Mesenchymal stem cell (in vitro differentiated cells and primary cell): ENCODE measurements around the gene CFAP157.
A peak's percentile ranks its signal among the peaks of the same experiment; 100 is the strongest.
"Not testable (repeated sequence)": the region's sequence is repeated elsewhere in the genome, so short reads cannot be mapped to it uniquely, and the experiment has no call there.

Experiments
- DNase-seq: peaks from one replicate; pipeline ENCODE4 v3.0.0-alpha.2; 2013
- H2AFZ ChIP-seq: one replicate; pipeline ENCODE4 v1.6.1; 2013; ENCODE audit warnings: low read depth, mild to moderate bottlenecking, control low read depth, inconsistent platforms, low read length, moderate library complexity
- H2AK5ac ChIP-seq: 2 replicates; pipeline ENCODE4 v1.6.1; 2013; ENCODE audit warnings: low read length, moderate library complexity, mild to moderate bottlenecking, inconsistent platforms; ENCODE audit not compliant: severe bottlenecking
- H2BK120ac ChIP-seq: one replicate; pipeline ENCODE4 v1.6.1; 2013; ENCODE audit warnings: low read depth, mild to moderate bottlenecking, inconsistent platforms, low read length, moderate library complexity
- H2BK12ac ChIP-seq, 2 experiments: one replicate each; pipeline ENCODE4 v1.6.1; 2013; ENCODE audit warnings: inconsistent platforms in 2 of 2, low read length in 2 of 2, mild to moderate bottlenecking in 2 of 2, moderate library complexity in 2 of 2, control low read depth in 1 of 2
- H2BK15ac ChIP-seq: one replicate; pipeline ENCODE4 v1.6.1; 2013; ENCODE audit warnings: mild to moderate bottlenecking, low read depth, inconsistent platforms; ENCODE audit not compliant: poor library complexity, severe bottlenecking
- H2BK5ac ChIP-seq: 2 replicates; pipeline ENCODE4 v1.6.1; 2013; ENCODE audit warnings: low read depth, mild to moderate bottlenecking, low read length, control low read depth, inconsistent platforms; ENCODE audit not compliant: poor library complexity, severe bottlenecking
- H3K14ac ChIP-seq, 2 experiments: one replicate each; pipeline ENCODE4 v1.6.1; 2013; ENCODE audit warnings: inconsistent platforms in 2 of 2, low read length in 2 of 2, control low read depth in 1 of 2, mild to moderate bottlenecking in 1 of 2, moderate library complexity in 1 of 2
- H3K18ac ChIP-seq, 2 experiments: one replicate each; pipeline ENCODE4 v1.6.1; 2013; ENCODE audit warnings: inconsistent platforms in 2 of 2, low read length in 2 of 2, control low read depth in 1 of 2, low read depth in 1 of 2, mild to moderate bottlenecking in 1 of 2
- H3K23ac ChIP-seq, 2 experiments: one replicate each; pipeline ENCODE4 v1.6.1; 2013; ENCODE audit warnings: inconsistent platforms in 2 of 2, low read length in 2 of 2, mild to moderate bottlenecking in 2 of 2, moderate library complexity in 2 of 2, control low read depth in 1 of 2
- H3K27ac ChIP-seq: 2 replicates; pipeline ENCODE4 v1.5.1; 2013; ENCODE audit warnings: mild to moderate bottlenecking, moderate library complexity, low read length, control low read depth, inconsistent platforms; ENCODE audit not compliant: poor library complexity, severe bottlenecking
- H3K27me3 ChIP-seq, 2 experiments: 2 replicates each; pipeline versions ENCODE4 v1.6.1 to v1.7.0; 2013; ENCODE audit warnings: low read length in 2 of 2, mild to moderate bottlenecking in 2 of 2, moderate library complexity in 2 of 2, control low read depth in 1 of 2, inconsistent platforms in 1 of 2; ENCODE audit not compliant: control insufficient read depth in 1 of 2, insufficient read depth in 1 of 2
- H3K36me3 ChIP-seq, 2 experiments: 2 replicates each; pipeline versions ENCODE4 v1.6.1 to v1.7.0; 2013; ENCODE audit warnings: low read length in 2 of 2, control low read depth in 1 of 2, inconsistent platforms in 1 of 2, low read depth in 1 of 2, mild to moderate bottlenecking in 1 of 2; ENCODE audit not compliant: insufficient read depth in 2 of 2, control insufficient read depth in 1 of 2
- H3K4ac ChIP-seq, 2 experiments: one replicate each; pipeline ENCODE4 v1.6.1; 2013; ENCODE audit warnings: inconsistent platforms in 2 of 2, low read length in 2 of 2, mild to moderate bottlenecking in 2 of 2, moderate library complexity in 2 of 2, control low read depth in 1 of 2, low read depth in 1 of 2
- H3K4me1 ChIP-seq: 2 replicates; pipeline ENCODE4 v1.6.1; 2013; ENCODE audit warnings: low read depth, low read length, control low read depth; ENCODE audit not compliant: control insufficient read depth, insufficient read depth
- H3K4me2 ChIP-seq: 2 replicates; pipeline ENCODE4 v1.6.1; 2013; ENCODE audit warnings: low read length, mild to moderate bottlenecking, inconsistent platforms; ENCODE audit not compliant: poor library complexity, severe bottlenecking
- H3K4me3 ChIP-seq, 2 experiments: 2 replicates each; pipeline versions ENCODE4 v1.5.1 to v1.7.0; 2013; ENCODE audit warnings: low read length in 2 of 2, mild to moderate bottlenecking in 2 of 2, control low read depth in 1 of 2, low read depth in 1 of 2; ENCODE audit not compliant: insufficient read depth in 1 of 2
- H3K79me1 ChIP-seq: replicated peaks from 2 replicates; pipeline ENCODE4 v1.6.1; 2013; ENCODE audit warnings: mild to moderate bottlenecking, control low read depth, low read length, inconsistent platforms; ENCODE audit not compliant: poor library complexity, severe bottlenecking
- H3K9ac ChIP-seq: 2 replicates; pipeline ENCODE4 v1.7.0; 2013; ENCODE audit warnings: mild to moderate bottlenecking, low read length, moderate library complexity
- H3K9me3 ChIP-seq: 2 replicates; pipeline ENCODE4 v1.7.0; 2013; ENCODE audit warnings: mild to moderate bottlenecking, low read length; ENCODE audit not compliant: control insufficient read depth
- H4K8ac ChIP-seq: one replicate; pipeline ENCODE4 v1.6.1; 2013; ENCODE audit warnings: inconsistent platforms, mild to moderate bottlenecking, low read length, moderate library complexity
- H4K91ac ChIP-seq: one replicate; pipeline ENCODE4 v1.6.1; 2013; ENCODE audit warnings: mild to moderate bottlenecking, low read length, inconsistent platforms
- WGBS: methylation state at CpG from one replicate; pipeline ENCODE4 v1.1.7; 2013; ENCODE audit warnings: mixed read lengths; 5-methylcytosine and 5-hydroxymethylcytosine counted together

Gene CFAP157

GRCh38 chr9:127755061-127756060, 48.6 kb downstream of the CFAP157 start:
- H4K8ac ChIP-seq = no peak overlapping the region
- no peak overlapping the region for H3K14ac ChIP-seq
- no peak overlapping the region for H3K4me2 ChIP-seq
- no peak overlapping the region for H2BK15ac ChIP-seq
- no peak overlapping the region for H3K4ac ChIP-seq
- no peak overlapping the region for H2AFZ ChIP-seq
- H3K4me1 ChIP-seq = peaks cover 6% of the 10 kb centered on the region
- H2AK5ac ChIP-seq = no peak overlapping the region
- 16% methylated on average over 30 of the region's 61 CpGs for WGBS
- H3K9me3 ChIP-seq = no peaks in the 10 kb centered on the region
- H2BK12ac ChIP-seq = no peak overlapping the region
- no peak overlapping the region for H2BK120ac ChIP-seq
- no peaks in the 10 kb centered on the region for H3K36me3 ChIP-seq
- no peak overlapping the region for H2BK5ac ChIP-seq
- no peak overlapping the region for H4K91ac ChIP-seq
- H3K9ac ChIP-seq = no peak overlapping the region
- no peak overlapping the region for H3K4me3 ChIP-seq
- H3K27me3 ChIP-seq = peaks cover 46 to 57% of the 10 kb centered on the region in 2 experiments
- H3K18ac ChIP-seq = no peak overlapping the region
- no peak for DNase-seq
- no peak overlapping the region for H3K23ac ChIP-seq
- no peak overlapping the region for H3K27ac ChIP-seq
- H3K79me1 ChIP-seq = no peaks in the 10 kb centered on the region

- Histone ChIP-seq H2BK5ac (no peak overlapping the region), H3K79me1 (no peaks in the 10 kb centered on the region), H3K14ac (no peak overlapping the region), H2AFZ (no peak overlapping the region), H4K8ac (no peak overlapping the region), H3K4me1 (peaks cover 6% of the 10 kb centered on the region), H3K18ac (no peak overlapping the region), H2BK12ac (no peak overlapping the region), H3K4ac (no peak overlapping the region), H3K23ac (no peak overlapping the region), H2BK15ac (no peak overlapping the region), H2BK120ac (no peak overlapping the region), H3K27me3 (peaks cover 53 to 60% of the 10 kb centered on the region in 2 experiments), H3K27ac (no peak overlapping the region), H3K9ac (no peak overlapping the region), H3K36me3 (no peaks in the 10 kb centered on the region), H2AK5ac (no peak overlapping the region), H4K91ac (no peak overlapping the region), H3K4me3 (no peak overlapping the region), H3K9me3 (no peaks in the 10 kb centered on the region), H3K4me2 (no peak overlapping the region)
- DNase-seq = no peak
- 99% methylated on average over 3 of the region's 3 CpGs for WGBS
Measured at GRCh38 chr9:127756233-127756632, 49.4 kb downstream of the CFAP157 start.

GRCh38 chr9:127756776-127757175, 50.0 kb downstream of the CFAP157 start:
- H4K8ac ChIP-seq, DNase-seq, H2AK5ac ChIP-seq, H3K4me1 ChIP-seq, H2BK5ac ChIP-seq, H2BK12ac ChIP-seq, H4K91ac ChIP-seq, H3K14ac ChIP-seq, H3K4ac ChIP-seq, H3K9me3 ChIP-seq, H3K23ac ChIP-seq, H3K36me3 ChIP-seq, H3K18ac ChIP-seq, H2BK120ac ChIP-seq, H3K4me2 ChIP-seq, H3K4me3 ChIP-seq, H2BK15ac ChIP-seq, H2AFZ ChIP-seq, H3K27ac ChIP-seq, H3K9ac ChIP-seq, H3K79me1 ChIP-seq: not testable (repeated sequence)
- peaks cover 54 to 61% of the 10 kb centered on the region in 2 experiments for H3K27me3 ChIP-seq
- WGBS = 76% methylated on average over 11 of the region's 11 CpGs

GRCh38 chr9:127758843-127759242, 52.1 kb downstream of the CFAP157 start:
- no peak overlapping the region for H4K91ac ChIP-seq
- no peak overlapping the region for H3K14ac ChIP-seq
- no peak overlapping the region for H2AFZ ChIP-seq
- no peak overlapping the region for H3K18ac ChIP-seq
- no peak overlapping the region for H3K4me3 ChIP-seq
- no peak overlapping the region for H3K23ac ChIP-seq
- H3K4me2 ChIP-seq = no peak overlapping the region
- WGBS = 94% methylated on average over 5 of the region's 5 CpGs
- no peak overlapping the region for H3K4ac ChIP-seq
- H3K79me1 ChIP-seq = no peaks in the 10 kb centered on the region
- H2BK15ac ChIP-seq = peak overlapping the region; percentile 49
- no peak overlapping the region for H3K27ac ChIP-seq
- H2BK5ac ChIP-seq = no peak overlapping the region
- H2AK5ac ChIP-seq = no peak overlapping the region
- no peak overlapping the region for H2BK12ac ChIP-seq
- H2BK120ac ChIP-seq = no peak overlapping the region
- no peaks in the 10 kb centered on the region for H3K36me3 ChIP-seq
- H3K4me1 ChIP-seq = peaks cover 8% of the 10 kb centered on the region
- H3K9ac ChIP-seq = no peak overlapping the region
- H3K27me3 ChIP-seq = peaks cover 52 to 60% of the 10 kb centered on the region in 2 experiments
- H3K9me3 ChIP-seq = no peaks in the 10 kb centered on the region
- H4K8ac ChIP-seq = no peak overlapping the region
- no peak for DNase-seq
